HG03442 (cell line): ENCODE measurements around the gene TRIM61.

Source experiments
- ATAC-seq: cut with Tn5 transposase; IDR thresholded peaks from one replicate; pipeline ENCODE4 v1.9.1; 2021; ENCODE audit warnings: mild to moderate bottlenecking, moderate library complexity; ENCODE audit not compliant: unreplicated experiment

The TRIM61 gene

GRCh38 chr4:164918956-164919355 is 58.5 kb downstream of the TRIM61 start:
- ATAC-seq, result no peak
